WTC11 (cell line): ENCODE data around the gene SH3YL1. TPM values are rescaled to one million over a fixed set of nuclear protein-coding genes. Genes with fewer than 3 reads are reported as not detected.

Source experiments
- ATAC-seq: fragments of 200-7000 bp; cut with Tn5 transposase; 2 replicates; pipeline ENCODE4 v1.10.0; 2021; ENCODE audit warnings: mild to moderate bottlenecking, moderate library complexity
- CTCF ChIA-PET: fragments of 300-600 bp; sonication (Branson Sonifier 250); formaldehyde crosslinking; loops from one replicate; lab custom pipeline; 2021; ENCODE audit warnings: antibody characterized with exemption; lab: Charles Lee
- POLR2A ChIA-PET: fragments of 350-600 bp; sonication (Branson Sonifier 250); formaldehyde crosslinking; loops from one replicate; lab custom pipeline; 2021; ENCODE audit warnings: antibody characterized with exemption; lab: Charles Lee
- DNase-seq: peaks from one replicate; pipeline ENCODE4 v3.0.0; 2021; ENCODE audit warnings: low spot score
- H3K27ac Mint-ChIP-seq: 2 replicates; pipeline ENCODE4 v1.8.0; 2021; ENCODE audit warnings: mixed read lengths
- H3K27me3 Mint-ChIP-seq: 2 replicates; pipeline ENCODE4 v1.8.0; 2021; ENCODE audit warnings: low read depth, mild to moderate bottlenecking, moderate library complexity, mixed read lengths
- H3K36me3 Mint-ChIP-seq: 2 replicates; pipeline ENCODE4 v1.8.0; 2021; ENCODE audit warnings: mixed read lengths
- H3K4me1 Mint-ChIP-seq: 2 replicates; pipeline ENCODE4 v1.8.0; 2022; ENCODE audit warnings: mixed read lengths
- H3K4me3 Mint-ChIP-seq: 2 replicates; pipeline ENCODE4 v1.8.0; 2021; ENCODE audit warnings: mild to moderate bottlenecking, moderate library complexity, mixed read lengths
- H3K9me3 Mint-ChIP-seq: 2 replicates; pipeline ENCODE4 v1.8.0; 2021; ENCODE audit warnings: mixed read lengths
- ATF1 ChIP-seq: sonication (generic); formaldehyde crosslinking; IDR thresholded peaks from 2 replicates; pipeline ENCODE4 v1.8.1; 2023; ENCODE audit warnings: mild to moderate bottlenecking, moderate library complexity, missing genetic modification reagents
- CBFB ChIP-seq: sonication (generic); formaldehyde crosslinking; IDR thresholded peaks from 2 replicates; pipeline ENCODE4 v1.8.1; 2022; ENCODE audit warnings: mild to moderate bottlenecking, low read depth, missing genetic modification reagents
- FOXP1 ChIP-seq: sonication (generic); formaldehyde crosslinking; IDR thresholded peaks from 2 replicates; pipeline ENCODE4 v1.8.0; 2022; ENCODE audit warnings: missing genetic modification reagents, mild to moderate bottlenecking, moderate library complexity, borderline replicate concordance
- KAT7 ChIP-seq: sonication (generic); formaldehyde crosslinking; IDR thresholded peaks from 2 replicates; pipeline ENCODE4 v1.8.1; 2023; ENCODE audit warnings: missing genetic modification reagents, mild to moderate bottlenecking, borderline replicate concordance
- NFATC4 ChIP-seq: fragments of 250-450 bp; sonication (Bioruptor Pico); IDR thresholded peaks from 2 replicates; pipeline ENCODE4 v1.9.0; 2021; ENCODE audit warnings: mild to moderate bottlenecking
- NFE2L1 ChIP-seq: sonication (generic); formaldehyde crosslinking; IDR thresholded peaks from 2 replicates; pipeline ENCODE4 v1.8.1; 2023; ENCODE audit warnings: missing genetic modification reagents
- NFYB ChIP-seq: sonication (generic); formaldehyde crosslinking; conservative IDR thresholded peaks from 2 replicates; pipeline ENCODE4 v1.8.0; 2022; ENCODE audit warnings: low read depth, missing genetic modification reagents
- PRRX2 ChIP-seq: fragments of 250-450 bp; sonication (Bioruptor Pico); IDR thresholded peaks from 2 replicates; pipeline ENCODE4 v1.8.0; 2021; ENCODE audit warnings: mild to moderate bottlenecking
- ZNF219 ChIP-seq: sonication (generic); formaldehyde crosslinking; IDR thresholded peaks from 2 replicates; pipeline ENCODE4 v1.8.0; 2023; ENCODE audit warnings: missing genetic modification reagents, mild to moderate bottlenecking, borderline replicate concordance
- ZNF416 ChIP-seq: fragments of 250-450 bp; sonication (Bioruptor Pico); IDR thresholded peaks from 2 replicates; pipeline ENCODE4 v1.9.0; 2021; ENCODE audit warnings: mild to moderate bottlenecking, inconsistent platforms
- total RNA-seq: library from RNA; stranded (reverse); gene quantifications from 3 replicates; pipeline ENCODE4 v1.2.3, GENCODE V29; 2021
- TF ChIP-seq, protein P1 (sequence below): sonication (generic); formaldehyde crosslinking; IDR thresholded peaks from 2 replicates; pipeline ENCODE4 v1.8.1; 2023; ENCODE audit warnings: mild to moderate bottlenecking, missing genetic modification reagents, moderate library complexity
- TF ChIP-seq, protein P2 (sequence below): sonication (generic); formaldehyde crosslinking; IDR thresholded peaks from 2 replicates; pipeline ENCODE4 v1.8.1; 2022; ENCODE audit warnings: low read depth, mild to moderate bottlenecking, moderate library complexity, missing genetic modification reagents, borderline replicate concordance
- TF ChIP-seq, protein P3 (sequence below): sonication (generic); formaldehyde crosslinking; IDR thresholded peaks from 2 replicates; pipeline ENCODE4 v1.8.1; 2023; ENCODE audit warnings: mild to moderate bottlenecking, missing genetic modification reagents, borderline replicate concordance
- TF ChIP-seq, protein P4 (sequence below): fragments of 250-450 bp; sonication (Bioruptor Pico); IDR thresholded peaks from 2 replicates; pipeline ENCODE4 v1.8.0; 2021; ENCODE audit warnings: mild to moderate bottlenecking
- TF ChIP-seq, protein P5 (sequence below): sonication (generic); formaldehyde crosslinking; conservative IDR thresholded peaks from 2 replicates; pipeline ENCODE4 v1.8.1; 2023; ENCODE audit warnings: mild to moderate bottlenecking, low read depth, missing genetic modification reagents, moderate library complexity

The SH3YL1 gene
- total RNA-seq, 1 experiment from 2014 or later: 26.4 TPM

DNA sequence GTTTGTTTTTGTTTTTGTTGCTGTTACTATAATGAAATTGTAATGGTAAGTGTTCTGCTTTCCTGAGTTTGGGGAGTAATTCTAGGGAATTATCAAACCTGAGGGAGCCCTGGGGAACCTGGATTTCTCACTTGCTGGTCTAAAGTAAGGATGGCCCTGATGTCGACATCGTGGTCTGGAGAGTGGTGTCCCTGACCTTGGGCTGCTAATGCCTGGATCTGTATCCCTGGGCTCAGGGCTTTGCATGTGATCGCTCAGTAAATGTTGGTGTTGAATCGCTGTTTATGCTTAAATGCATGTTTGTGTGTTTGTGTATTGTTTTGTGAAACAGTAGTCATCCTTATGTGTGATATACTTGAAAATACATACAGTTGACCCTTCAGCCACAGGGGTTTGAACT lies 7.0 kb upstream of the SH3YL1 start (continued):
- TF ChIP-seq NFYB (CRISPR knock-in tag) (no peak), ZNF219 (CRISPR knock-in tag) (no peak)

DNA sequence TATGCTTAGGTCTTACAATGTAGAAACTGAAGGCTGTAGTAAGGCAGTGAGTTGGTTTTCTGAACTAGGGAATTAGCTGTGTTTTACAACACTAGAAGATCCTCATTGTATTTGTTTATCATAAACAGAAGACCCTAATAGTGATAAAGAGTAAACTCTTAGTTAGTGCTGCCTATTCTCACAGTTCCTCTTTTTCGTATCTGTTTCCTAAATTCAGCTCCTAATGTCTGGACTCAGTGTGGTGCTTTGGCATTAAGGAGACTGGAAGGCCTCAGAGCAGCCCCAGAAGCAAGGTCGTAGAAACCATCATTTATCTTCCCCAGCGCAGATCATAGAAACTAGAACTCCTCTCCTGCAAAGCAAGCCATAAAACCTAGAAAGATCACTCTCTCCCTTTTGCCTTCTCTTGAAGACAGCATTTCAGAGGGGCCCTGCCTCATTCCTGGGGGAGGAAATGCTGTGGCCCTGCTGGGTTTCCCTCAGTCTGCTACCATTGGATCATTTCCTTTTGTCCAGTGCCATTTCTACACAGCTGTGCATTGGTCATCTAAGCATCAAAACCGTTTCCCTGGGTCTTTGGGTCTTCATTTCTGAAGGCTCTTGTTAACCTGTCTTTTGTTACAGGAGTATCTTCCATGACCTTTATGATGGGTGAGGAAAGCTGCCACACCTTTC lies 5.7 kb upstream of the SH3YL1 start:
- ATAC-seq: no peak
- Mint-ChIP-seq H3K9me3 (no peaks in the 10 kb centered on the region), H3K4me1 (peaks cover 42% of the 10 kb centered on the region)

More for the DNA sequence above, 5.7 kb upstream of the SH3YL1 start:
- no peak overlapping the region; the same call in 1 of the 2 replicates for H3K27ac Mint-ChIP-seq
- POLR2A ChIA-PET: interaction anchor here (1.2 kb wide), 1 partner anchor 17 kb away, joined by 3 read pairs; no protein-coding TSS in a partner anchor
- TF ChIP-seq, protein P1, sequence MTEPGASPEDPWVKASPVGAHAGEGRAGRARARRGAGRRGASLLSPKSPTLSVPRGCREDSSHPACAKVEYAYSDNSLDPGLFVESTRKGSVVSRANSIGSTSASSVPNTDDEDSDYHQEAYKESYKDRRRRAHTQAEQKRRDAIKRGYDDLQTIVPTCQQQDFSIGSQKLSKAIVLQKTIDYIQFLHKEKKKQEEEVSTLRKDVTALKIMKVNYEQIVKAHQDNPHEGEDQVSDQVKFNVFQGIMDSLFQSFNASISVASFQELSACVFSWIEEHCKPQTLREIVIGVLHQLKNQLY: no peak
- TF ChIP-seq, protein P2, sequence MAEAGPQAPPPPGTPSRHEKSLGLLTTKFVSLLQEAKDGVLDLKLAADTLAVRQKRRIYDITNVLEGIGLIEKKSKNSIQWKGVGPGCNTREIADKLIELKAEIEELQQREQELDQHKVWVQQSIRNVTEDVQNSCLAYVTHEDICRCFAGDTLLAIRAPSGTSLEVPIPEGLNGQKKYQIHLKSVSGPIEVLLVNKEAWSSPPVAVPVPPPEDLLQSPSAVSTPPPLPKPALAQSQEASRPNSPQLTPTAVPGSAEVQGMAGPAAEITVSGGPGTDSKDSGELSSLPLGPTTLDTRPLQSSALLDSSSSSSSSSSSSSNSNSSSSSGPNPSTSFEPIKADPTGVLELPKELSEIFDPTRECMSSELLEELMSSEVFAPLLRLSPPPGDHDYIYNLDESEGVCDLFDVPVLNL: no peak
- TF ChIP-seq ZNF219 (CRISPR knock-in tag) (no peak), ZNF416 (no peak), CBFB (CRISPR knock-in tag) (no peak), PRRX2 (CRISPR knock-in tag) (no peak), FOXP1 (CRISPR knock-in tag) (no peak), ATF1 (CRISPR knock-in tag) (no peak), KAT7 (CRISPR knock-in tag) (no peak), NFE2L1 (CRISPR knock-in tag) (no peak), NFATC4 (CRISPR knock-in tag) (no peak)
- TF ChIP-seq, protein P3, sequence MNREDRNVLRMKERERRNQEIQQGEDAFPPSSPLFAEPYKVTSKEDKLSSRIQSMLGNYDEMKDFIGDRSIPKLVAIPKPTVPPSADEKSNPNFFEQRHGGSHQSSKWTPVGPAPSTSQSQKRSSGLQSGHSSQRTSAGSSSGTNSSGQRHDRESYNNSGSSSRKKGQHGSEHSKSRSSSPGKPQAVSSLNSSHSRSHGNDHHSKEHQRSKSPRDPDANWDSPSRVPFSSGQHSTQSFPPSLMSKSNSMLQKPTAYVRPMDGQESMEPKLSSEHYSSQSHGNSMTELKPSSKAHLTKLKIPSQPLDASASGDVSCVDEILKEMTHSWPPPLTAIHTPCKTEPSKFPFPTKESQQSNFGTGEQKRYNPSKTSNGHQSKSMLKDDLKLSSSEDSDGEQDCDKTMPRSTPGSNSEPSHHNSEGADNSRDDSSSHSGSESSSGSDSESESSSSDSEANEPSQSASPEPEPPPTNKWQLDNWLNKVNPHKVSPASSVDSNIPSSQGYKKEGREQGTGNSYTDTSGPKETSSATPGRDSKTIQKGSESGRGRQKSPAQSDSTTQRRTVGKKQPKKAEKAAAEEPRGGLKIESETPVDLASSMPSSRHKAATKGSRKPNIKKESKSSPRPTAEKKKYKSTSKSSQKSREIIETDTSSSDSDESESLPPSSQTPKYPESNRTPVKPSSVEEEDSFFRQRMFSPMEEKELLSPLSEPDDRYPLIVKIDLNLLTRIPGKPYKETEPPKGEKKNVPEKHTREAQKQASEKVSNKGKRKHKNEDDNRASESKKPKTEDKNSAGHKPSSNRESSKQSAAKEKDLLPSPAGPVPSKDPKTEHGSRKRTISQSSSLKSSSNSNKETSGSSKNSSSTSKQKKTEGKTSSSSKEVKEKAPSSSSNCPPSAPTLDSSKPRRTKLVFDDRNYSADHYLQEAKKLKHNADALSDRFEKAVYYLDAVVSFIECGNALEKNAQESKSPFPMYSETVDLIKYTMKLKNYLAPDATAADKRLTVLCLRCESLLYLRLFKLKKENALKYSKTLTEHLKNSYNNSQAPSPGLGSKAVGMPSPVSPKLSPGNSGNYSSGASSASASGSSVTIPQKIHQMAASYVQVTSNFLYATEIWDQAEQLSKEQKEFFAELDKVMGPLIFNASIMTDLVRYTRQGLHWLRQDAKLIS (CRISPR knock-in tag): no peak
- TF ChIP-seq, protein P4, sequence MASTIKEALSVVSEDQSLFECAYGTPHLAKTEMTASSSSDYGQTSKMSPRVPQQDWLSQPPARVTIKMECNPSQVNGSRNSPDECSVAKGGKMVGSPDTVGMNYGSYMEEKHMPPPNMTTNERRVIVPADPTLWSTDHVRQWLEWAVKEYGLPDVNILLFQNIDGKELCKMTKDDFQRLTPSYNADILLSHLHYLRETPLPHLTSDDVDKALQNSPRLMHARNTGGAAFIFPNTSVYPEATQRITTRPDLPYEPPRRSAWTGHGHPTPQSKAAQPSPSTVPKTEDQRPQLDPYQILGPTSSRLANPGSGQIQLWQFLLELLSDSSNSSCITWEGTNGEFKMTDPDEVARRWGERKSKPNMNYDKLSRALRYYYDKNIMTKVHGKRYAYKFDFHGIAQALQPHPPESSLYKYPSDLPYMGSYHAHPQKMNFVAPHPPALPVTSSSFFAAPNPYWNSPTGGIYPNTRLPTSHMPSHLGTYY (CRISPR knock-in tag): no peak
- TF ChIP-seq, protein P5, sequence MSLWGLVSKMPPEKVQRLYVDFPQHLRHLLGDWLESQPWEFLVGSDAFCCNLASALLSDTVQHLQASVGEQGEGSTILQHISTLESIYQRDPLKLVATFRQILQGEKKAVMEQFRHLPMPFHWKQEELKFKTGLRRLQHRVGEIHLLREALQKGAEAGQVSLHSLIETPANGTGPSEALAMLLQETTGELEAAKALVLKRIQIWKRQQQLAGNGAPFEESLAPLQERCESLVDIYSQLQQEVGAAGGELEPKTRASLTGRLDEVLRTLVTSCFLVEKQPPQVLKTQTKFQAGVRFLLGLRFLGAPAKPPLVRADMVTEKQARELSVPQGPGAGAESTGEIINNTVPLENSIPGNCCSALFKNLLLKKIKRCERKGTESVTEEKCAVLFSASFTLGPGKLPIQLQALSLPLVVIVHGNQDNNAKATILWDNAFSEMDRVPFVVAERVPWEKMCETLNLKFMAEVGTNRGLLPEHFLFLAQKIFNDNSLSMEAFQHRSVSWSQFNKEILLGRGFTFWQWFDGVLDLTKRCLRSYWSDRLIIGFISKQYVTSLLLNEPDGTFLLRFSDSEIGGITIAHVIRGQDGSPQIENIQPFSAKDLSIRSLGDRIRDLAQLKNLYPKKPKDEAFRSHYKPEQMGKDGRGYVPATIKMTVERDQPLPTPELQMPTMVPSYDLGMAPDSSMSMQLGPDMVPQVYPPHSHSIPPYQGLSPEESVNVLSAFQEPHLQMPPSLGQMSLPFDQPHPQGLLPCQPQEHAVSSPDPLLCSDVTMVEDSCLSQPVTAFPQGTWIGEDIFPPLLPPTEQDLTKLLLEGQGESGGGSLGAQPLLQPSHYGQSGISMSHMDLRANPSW: no peak
- TF ChIP-seq, all 79 proteins: peak for 0
- CTCF ChIA-PET: no interaction called here
- no peaks in the 10 kb centered on the region for H3K27me3 Mint-ChIP-seq
- DNase-seq: no peak
- peaks cover 8% of the 10 kb centered on the region for H3K36me3 Mint-ChIP-seq
- no peak overlapping the region for H3K4me3 Mint-ChIP-seq
